Parathyroid adenoma (tissue), 2 donors: ENCODE data around the gene TBX4.
"Not testable (repeated sequence)": the region's sequence is repeated elsewhere in the genome, so short reads cannot be mapped to it uniquely, and the experiment has no call there.

Source experiments
- H2AFZ ChIP-seq: fragments of 300-600 bp; sonication (generic); one replicate; pipeline ENCODE4 v1.7.0; 2017; ENCODE audit warnings: antibody characterized with exemption, mild to moderate bottlenecking
- H3K27ac ChIP-seq: fragments of 300-600 bp; sonication (generic); one replicate; pipeline ENCODE4 v1.7.0; 2017
- H3K27me3 ChIP-seq: fragments of 300-600 bp; sonication (generic); one replicate; pipeline ENCODE4 v1.7.0; 2017; ENCODE audit warnings: low read length; ENCODE audit not compliant: control insufficient read depth, insufficient read depth
- H3K36me3 ChIP-seq: fragments of 300-600 bp; sonication (generic); one replicate; pipeline ENCODE4 v1.7.0; 2017; ENCODE audit warnings: low read length; ENCODE audit not compliant: control insufficient read depth, insufficient read depth
- H3K4me1 ChIP-seq: fragments of 300-600 bp; sonication (generic); one replicate; pipeline ENCODE4 v1.7.0; 2017; ENCODE audit warnings: control low read depth
- H3K4me2 ChIP-seq: fragments of 300-600 bp; sonication (generic); one replicate; pipeline ENCODE4 v1.7.0; 2017; ENCODE audit warnings: low read length
- H3K4me3 ChIP-seq: fragments of 300-600 bp; sonication (generic); one replicate; pipeline ENCODE4 v1.7.0; 2017; ENCODE audit warnings: low read depth, low read length
- H3K79me2 ChIP-seq: fragments of 300-600 bp; sonication (generic); one replicate; pipeline ENCODE4 v1.7.0; 2017; ENCODE audit warnings: control low read depth
- H3K9ac ChIP-seq: fragments of 300-600 bp; sonication (generic); one replicate; pipeline ENCODE4 v1.7.0; 2017; ENCODE audit warnings: mild to moderate bottlenecking
- H3K9me3 ChIP-seq: fragments of 300-600 bp; sonication (generic); one replicate; pipeline ENCODE4 v1.7.0; 2017; ENCODE audit warnings: low read length; ENCODE audit not compliant: control insufficient read depth
- CTCF ChIP-seq: fragments of 300-600 bp; sonication (generic); IDR thresholded peaks from one replicate; pipeline ENCODE4 v1.7.0; 2017; ENCODE audit warnings: antibody characterized with exemption, mild to moderate bottlenecking
- donor health status: primary hyperparathyroidism.

The TBX4 gene

GRCh38 chr17:61444075-61444474, 8.1 kb upstream of the TBX4 start:
- no peak overlapping the region for H3K4me3 ChIP-seq
- H3K4me2 ChIP-seq, result no peak overlapping the region
- H3K36me3 ChIP-seq, result no peaks in the 10 kb centered on the region
- TF ChIP-seq CTCF, result no peak
- no peaks in the 10 kb centered on the region for H3K27me3 ChIP-seq
- H3K9me3 ChIP-seq, result no peaks in the 10 kb centered on the region
- no peaks in the 10 kb centered on the region for H3K4me1 ChIP-seq
- no peak overlapping the region for H2AFZ ChIP-seq
- no peak overlapping the region for H3K9ac ChIP-seq
- H3K27ac ChIP-seq, result no peak overlapping the region
- H3K79me2 ChIP-seq, result no peaks in the 10 kb centered on the region

DNA sequence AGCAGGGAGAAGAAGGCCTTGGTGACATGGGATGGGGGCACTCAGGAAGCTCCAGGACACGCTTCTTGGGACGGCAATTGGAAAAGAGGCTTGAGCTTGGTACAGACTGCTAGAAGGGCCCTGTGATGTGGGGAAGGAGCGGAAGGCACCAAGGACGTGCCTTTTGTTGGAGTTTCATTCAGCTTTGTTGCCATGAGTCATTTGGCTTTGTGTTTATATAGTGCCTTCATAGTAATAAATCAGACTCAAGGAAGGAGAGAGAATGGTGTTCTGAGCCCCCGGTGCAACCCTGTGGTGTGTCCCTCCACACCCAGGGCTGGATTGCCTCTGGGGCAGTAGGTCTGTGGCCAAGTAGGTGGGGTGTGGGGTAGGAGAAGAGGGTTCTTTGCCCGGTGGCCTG, 7.4 kb upstream of the TBX4 start:
- no peaks in the 10 kb centered on the region for H3K4me1 ChIP-seq
- no peak overlapping the region for H3K27ac ChIP-seq
- no peaks in the 10 kb centered on the region for H3K79me2 ChIP-seq
- no peak for TF ChIP-seq CTCF
- no peaks in the 10 kb centered on the region for H3K36me3 ChIP-seq
- H3K27me3 ChIP-seq, result no peaks in the 10 kb centered on the region
- no peak overlapping the region for H3K4me3 ChIP-seq
- no peak overlapping the region for H2AFZ ChIP-seq
- no peak overlapping the region for H3K9ac ChIP-seq
- H3K9me3 ChIP-seq, result no peaks in the 10 kb centered on the region
- H3K4me2 ChIP-seq, result no peak overlapping the region

DNA sequence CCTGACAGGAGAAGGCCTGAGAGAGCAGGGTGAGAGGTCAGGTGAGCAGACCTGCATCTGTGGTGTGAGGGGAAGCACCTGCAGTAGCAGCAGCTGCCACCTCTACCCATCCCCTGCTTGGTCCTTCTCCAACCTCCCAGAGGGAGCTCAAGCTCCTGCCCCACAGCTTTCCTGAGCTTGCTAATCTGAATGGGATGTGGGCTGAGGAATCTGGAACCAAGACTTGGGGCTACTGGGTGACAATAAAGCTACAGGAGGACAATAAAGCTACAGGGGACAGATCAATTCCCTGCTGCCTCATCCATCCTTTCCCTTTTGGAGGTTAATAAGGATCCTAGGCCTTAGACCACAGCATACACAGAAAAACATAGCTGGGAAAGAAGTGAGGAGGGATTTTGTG, 4.9 kb upstream of the TBX4 start:
- Histone ChIP-seq H3K9ac (no peak overlapping the region), H3K27me3 (peaks cover 10% of the 10 kb centered on the region)

DNA sequence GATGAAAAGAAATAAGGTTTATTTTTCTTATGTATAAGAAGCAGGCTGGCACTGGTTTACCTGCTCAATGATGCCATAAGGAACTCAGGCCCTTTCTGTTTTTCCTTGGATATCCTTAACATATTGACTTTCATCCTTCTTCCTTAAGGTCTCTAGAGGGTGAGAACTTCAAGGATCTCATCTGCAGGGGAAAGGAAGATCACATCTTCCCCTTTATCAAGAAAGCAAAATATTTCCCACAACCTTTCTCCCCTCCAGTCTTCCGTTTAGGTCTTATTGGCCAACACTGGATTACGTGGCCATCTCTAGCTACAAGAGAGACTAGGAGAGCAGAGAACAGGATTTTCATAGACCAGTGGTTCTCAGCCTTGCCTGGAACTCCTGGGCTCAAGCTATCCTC, 4.2 kb upstream of the TBX4 start:
- H3K9ac ChIP-seq, result no peak overlapping the region
- no peaks in the 10 kb centered on the region for H3K36me3 ChIP-seq
- no peak overlapping the region for H3K27ac ChIP-seq
- peaks cover 16% of the 10 kb centered on the region for H3K27me3 ChIP-seq
- H2AFZ ChIP-seq, result no peak overlapping the region
- H3K4me2 ChIP-seq, result no peak overlapping the region
- H3K4me3 ChIP-seq, result no peak overlapping the region
- TF ChIP-seq CTCF, result no peak
- no peaks in the 10 kb centered on the region for H3K79me2 ChIP-seq
- H3K4me1 ChIP-seq, result no peaks in the 10 kb centered on the region
- H3K9me3 ChIP-seq, result no peaks in the 10 kb centered on the region

More for the DNA sequence above, 4.9 kb upstream of the TBX4 start:
- Histone ChIP-seq H3K4me1 (no peaks in the 10 kb centered on the region), H3K27ac (no peak overlapping the region), H3K4me3 (no peak overlapping the region), H3K36me3 (no peaks in the 10 kb centered on the region), H3K79me2 (no peaks in the 10 kb centered on the region), H2AFZ (no peak overlapping the region), H3K9me3 (no peaks in the 10 kb centered on the region), H3K4me2 (no peak overlapping the region)
- no peak for TF ChIP-seq CTCF

- not testable (repeated sequence) for H3K9ac ChIP-seq, H3K27ac ChIP-seq, H3K36me3 ChIP-seq, H3K4me1 ChIP-seq, H3K79me2 ChIP-seq, H3K9me3 ChIP-seq, H3K4me3 ChIP-seq, H2AFZ ChIP-seq, H3K4me2 ChIP-seq
- peaks cover 27% of the 10 kb centered on the region for H3K27me3 ChIP-seq
Observed at GRCh38 chr17:61449140-61449539, 3.1 kb upstream of the TBX4 start.
